RWPE2 (cell line): ENCODE measurements around the gene CENPVL1.
A peak's percentile ranks its signal among the peaks of the same experiment; 100 is the strongest.
"Not testable (repeated sequence)": the region's sequence is repeated elsewhere in the genome, so short reads cannot be mapped to it uniquely, and the experiment has no call there.

Experiments used
- ATAC-seq: fragments of 200-7000 bp; cut with Tn5 transposase; 3 replicates; pipeline ENCODE4 v1.9.1; 2021; ENCODE audit warnings: low read depth
- DNase-seq: peaks from one replicate; pipeline ENCODE4 v3.0.0-alpha.2; 2020; ENCODE audit warnings: low spot score
- H3K27ac ChIP-seq: fragments of 450-650 bp; 2 replicates; pipeline ENCODE4 v1.5.1; 2017; ENCODE audit warnings: mild to moderate bottlenecking; ENCODE audit not compliant: poor library complexity, severe bottlenecking
- H3K27me3 ChIP-seq: fragments of 250-450 bp; sonication (Bioruptor Pico); 2 replicates; pipeline ENCODE4 v1.5.1; 2021; ENCODE audit warnings: mild to moderate bottlenecking, moderate library complexity; ENCODE audit not compliant: insufficient read depth, poor library complexity, severe bottlenecking
- H3K36me3 ChIP-seq: fragments of 250-450 bp; sonication (Bioruptor Pico); 2 replicates; pipeline ENCODE4 v1.5.1; 2020; ENCODE audit warnings: low read depth, mild to moderate bottlenecking, moderate library complexity
- H3K4me1 ChIP-seq: fragments of 250-450 bp; sonication (Bioruptor Pico); 2 replicates; pipeline ENCODE4 v1.5.1; 2021; ENCODE audit warnings: mild to moderate bottlenecking, moderate library complexity; ENCODE audit not compliant: insufficient read depth, poor library complexity, severe bottlenecking
- H3K4me3 ChIP-seq: fragments of 250-450 bp; sonication (Bioruptor Pico); 2 replicates; pipeline ENCODE4 v1.5.1; 2021; ENCODE audit warnings: mild to moderate bottlenecking, moderate library complexity; ENCODE audit not compliant: severe bottlenecking
- H3K9me3 ChIP-seq: fragments of 250-450 bp; sonication (Bioruptor Pico); 2 replicates; pipeline ENCODE4 v1.5.1; 2021; ENCODE audit warnings: mild to moderate bottlenecking, moderate library complexity; ENCODE audit not compliant: severe bottlenecking
- CTCF ChIP-seq: fragments of 450-650 bp; IDR thresholded peaks from one replicate; pipeline ENCODE4 v1.5.1; 2017; ENCODE audit warnings: mild to moderate bottlenecking, moderate library complexity; ENCODE audit not compliant: poor library complexity, severe bottlenecking

CENPVL1 gene

GRCh38 chrX:51710277-51711164 lies at the start of gene CENPVL1:
Gene CENPVL1 (plus strand): TSS chrX:51710512. CDS start chrX:51710512, 0 bp downstream.
- not testable (repeated sequence) for ATAC-seq, H3K27ac ChIP-seq, H3K4me1 ChIP-seq, H3K4me3 ChIP-seq, H3K27me3 ChIP-seq, DNase-seq, H3K36me3 ChIP-seq, H3K9me3 ChIP-seq

GRCh38 chrX:51665981-51666380 lies 44.3 kb upstream of the CENPVL1 start:
- no peaks in the 10 kb centered on the region for H3K4me1 ChIP-seq
- no peaks in the 10 kb centered on the region for H3K27me3 ChIP-seq
- ATAC-seq = no peak
- H3K4me3 ChIP-seq = no peak overlapping the region
- no peak for DNase-seq
- H3K27ac ChIP-seq = no peak overlapping the region
- H3K36me3 ChIP-seq = no peaks in the 10 kb centered on the region
- no peak for TF ChIP-seq CTCF
- H3K9me3 ChIP-seq = no peaks in the 10 kb centered on the region

GRCh38 chrX:51679689-51680433 lies 30.5 kb upstream of the CENPVL1 start:
- not testable (repeated sequence) for H3K36me3 ChIP-seq, H3K9me3 ChIP-seq, H3K27me3 ChIP-seq, DNase-seq, H3K4me3 ChIP-seq, H3K4me1 ChIP-seq, H3K27ac ChIP-seq
- peak; percentile 73 for ATAC-seq

GRCh38 chrX:51681808-51682719 lies 28.2 kb upstream of the CENPVL1 start:
- not testable (repeated sequence) for H3K27me3 ChIP-seq, H3K4me1 ChIP-seq, H3K27ac ChIP-seq, H3K36me3 ChIP-seq, H3K4me3 ChIP-seq, H3K9me3 ChIP-seq, ATAC-seq, DNase-seq

GRCh38 chrX:51682720-51683062 lies 27.6 kb upstream of the CENPVL1 start, which contains the start of gene CENPVL2:
Gene CENPVL2 (minus strand): TSS chrX:51682831. CDS start chrX:51682831, 0 bp downstream.
- not testable (repeated sequence) for H3K4me1 ChIP-seq, H3K27me3 ChIP-seq, H3K4me3 ChIP-seq, H3K9me3 ChIP-seq, H3K27ac ChIP-seq, DNase-seq, H3K36me3 ChIP-seq
- 0 out of 3 replicates have a peak, but pooled peaks have one; percentile 25 for ATAC-seq

GRCh38 chrX:51694254-51694653 lies 16.1 kb upstream of the CENPVL1 start:
- no peaks in the 10 kb centered on the region for H3K4me1 ChIP-seq
- TF ChIP-seq CTCF = no peak
- H3K4me3 ChIP-seq = no peak overlapping the region
- ATAC-seq (no peak), DNase-seq (no peak)
- no peak overlapping the region for H3K27ac ChIP-seq
- no peaks in the 10 kb centered on the region for H3K9me3 ChIP-seq
- no peaks in the 10 kb centered on the region for H3K36me3 ChIP-seq
- no peaks in the 10 kb centered on the region for H3K27me3 ChIP-seq
